B cell (primary cell): ENCODE data around the gene CTNS. TPM values are rescaled to one million over a fixed set of nuclear protein-coding genes. Genes with fewer than 3 reads are reported as not detected.

Experiments
- polyA plus RNA-seq: library from polyadenylated mRNA; depleted of rRNA; stranded (reverse); fragments of >200 nt; gene quantifications from 2 replicates; pipeline ENCODE4 v1.2.3, GENCODE V29; 2012
- total RNA-seq, 2 donors: library from RNA; stranded (reverse); fragments of 120-200 nt in 1 of 2; gene quantifications; 1 replicate in 1 of 2; 2 replicates in 1 of 2; pipeline versions ENCODE4 v1.2.3 to v1.2.4, GENCODE V29; 2013 to 2022

The CTNS gene
- total and polyA plus RNA-seq, 2 donors (not counting 1 experiment from before 2014, with no cell fraction given): 11.6 to 24.7 TPM

Other genes starting within 250 kb of the CTNS start
- gene OR1E1, start 238.3 kb upstream of the CTNS start, total RNA-seq: not detected in 2 replicates
- gene OR1E1, start 238.3 kb upstream of the CTNS start, polyA plus RNA-seq: not detected in 2 replicates
- gene OR3A3, start 225.4 kb upstream of the CTNS start, total RNA-seq: not detected in 2 replicates
- gene OR3A3, start 225.4 kb upstream of the CTNS start, polyA plus RNA-seq: not detected in 2 replicates
- gene OR1E2, start 202.9 kb upstream of the CTNS start, total RNA-seq: not detected in 2 replicates
- not detected in 2 replicates for gene OR1E2, start 202.9 kb upstream of the CTNS start, polyA plus RNA-seq
- 0.54 TPM in 1 of 2 replicates, not detected in the other for gene SPATA22, start 164.9 kb upstream of the CTNS start, total RNA-seq
- gene SPATA22, start 164.9 kb upstream of the CTNS start, polyA plus RNA-seq: 0.43 TPM in 1 of 2 replicates, not detected in the other
- not detected in 2 replicates for gene ASPA, start 160.8 kb upstream of the CTNS start, total RNA-seq
- not detected in 2 replicates for gene ASPA, start 160.8 kb upstream of the CTNS start, polyA plus RNA-seq
- 17.9 and 18.2 TPM in 2 replicates for gene TRPV3, start 78.9 kb upstream of the CTNS start, total RNA-seq
- gene TRPV3, start 78.9 kb upstream of the CTNS start, polyA plus RNA-seq: 1.3 and 1.6 TPM in 2 replicates
- gene TRPV1, start 27.3 kb upstream of the CTNS start, total RNA-seq: 9.3 and 10.2 TPM in 2 replicates
- gene TRPV1, start 27.3 kb upstream of the CTNS start, polyA plus RNA-seq: 5.0 and 5.7 TPM in 2 replicates
- 16.1 and 17.5 TPM in 2 replicates for gene SHPK, start 510 bp upstream of the CTNS start, total RNA-seq
- gene SHPK, start 510 bp upstream of the CTNS start, polyA plus RNA-seq: 3.8 and 5.9 TPM in 2 replicates
- gene TAX1BP3, start 31.8 kb downstream of the CTNS start, total RNA-seq: 17.1 and 17.7 TPM in 2 replicates
- 14.6 and 22.1 TPM in 2 replicates for gene TAX1BP3, start 31.8 kb downstream of the CTNS start, polyA plus RNA-seq
- 23.4 and 26.6 TPM in 2 replicates for gene EMC6, start 32.1 kb downstream of the CTNS start, total RNA-seq
- 16.6 and 21.1 TPM in 2 replicates for gene EMC6, start 32.1 kb downstream of the CTNS start, polyA plus RNA-seq
- gene P2RX5, start 59.4 kb downstream of the CTNS start, total RNA-seq: 405 and 410 TPM in 2 replicates
- 436 and 745 TPM in 2 replicates for gene P2RX5, start 59.4 kb downstream of the CTNS start, polyA plus RNA-seq
- 2.4 and 3.1 TPM in 2 replicates for gene HASPIN, start 87.1 kb downstream of the CTNS start, total RNA-seq
- gene HASPIN, start 87.1 kb downstream of the CTNS start, polyA plus RNA-seq: 0.28 and 0.30 TPM in 2 replicates
- gene ITGAE, start 164.4 kb downstream of the CTNS start, total RNA-seq: 48.2 and 49.8 TPM in 2 replicates
- 83.7 and 95.6 TPM in 2 replicates for gene ITGAE, start 164.4 kb downstream of the CTNS start, polyA plus RNA-seq
- gene NCBP3, start 209.5 kb downstream of the CTNS start, total RNA-seq: 70.7 and 71.7 TPM in 2 replicates
- 11.1 and 18.9 TPM in 2 replicates for gene NCBP3, start 209.5 kb downstream of the CTNS start, polyA plus RNA-seq